Epidermal melanocyte (primary cell): ENCODE measurements around the gene FUT3.

Experiments
- DNase-seq: peaks from one replicate; pipeline ENCODE4 v3.0.0; 2011; ENCODE audit warnings: low spot score; ENCODE audit not compliant: insufficient read length

The FUT3 gene

DNA sequence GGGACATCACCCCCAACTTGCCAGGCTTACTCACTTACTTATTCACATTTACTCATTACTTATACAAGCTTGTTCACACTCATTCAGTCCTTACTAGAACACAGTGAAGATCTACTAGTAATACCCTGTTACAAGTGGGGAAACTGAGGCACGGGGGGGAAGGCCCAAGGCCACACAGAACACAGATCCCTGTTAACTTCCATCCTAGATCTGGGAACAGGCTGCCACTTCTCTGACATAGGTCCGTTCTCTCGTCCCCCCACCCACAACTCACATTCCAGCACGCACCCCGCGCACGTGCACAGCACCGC is 47.9 kb downstream of the FUT3 start:
- DNase-seq, result no peak

DNA sequence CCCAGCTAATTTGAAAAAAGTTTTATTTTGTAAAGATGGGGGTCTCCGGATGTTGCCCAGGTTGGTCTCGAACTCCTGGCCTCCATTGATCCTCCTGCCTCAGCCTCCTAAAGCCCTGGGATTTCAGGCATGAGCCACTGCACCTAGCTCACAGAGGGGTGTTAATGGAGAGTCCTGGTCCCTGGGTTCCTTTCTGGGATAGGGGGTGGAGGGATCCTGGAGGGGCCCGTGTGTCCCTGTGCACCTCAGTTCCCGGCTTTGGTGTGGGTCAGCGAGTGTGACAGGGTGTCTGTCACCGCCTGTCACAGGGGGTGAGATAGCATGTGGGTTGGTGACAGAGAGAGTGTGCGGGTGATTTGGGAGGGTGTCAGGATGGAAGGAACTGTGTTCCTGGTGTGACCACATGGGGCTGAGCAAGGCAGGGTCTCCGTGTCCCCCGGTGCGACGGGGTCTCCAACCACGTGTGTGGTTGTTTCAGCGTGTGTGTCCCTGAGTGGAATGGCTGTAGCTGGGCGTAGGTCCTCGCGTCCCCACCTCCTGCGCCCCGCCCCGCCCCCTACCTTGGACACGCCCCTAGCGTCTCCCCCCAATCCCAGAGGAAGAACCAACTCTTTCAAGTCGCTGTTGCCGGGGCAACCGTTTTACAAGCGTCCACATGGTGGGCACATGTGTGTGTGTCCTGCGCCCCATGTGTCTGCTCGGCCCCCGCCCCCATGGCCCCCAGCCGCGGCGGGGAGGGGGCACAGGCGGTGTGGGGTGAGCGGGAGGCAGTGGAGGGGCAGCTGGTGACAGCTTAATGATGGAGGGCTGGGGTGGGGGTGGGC is 49.2 kb downstream of the FUT3 start:
- no peak for DNase-seq

DNA sequence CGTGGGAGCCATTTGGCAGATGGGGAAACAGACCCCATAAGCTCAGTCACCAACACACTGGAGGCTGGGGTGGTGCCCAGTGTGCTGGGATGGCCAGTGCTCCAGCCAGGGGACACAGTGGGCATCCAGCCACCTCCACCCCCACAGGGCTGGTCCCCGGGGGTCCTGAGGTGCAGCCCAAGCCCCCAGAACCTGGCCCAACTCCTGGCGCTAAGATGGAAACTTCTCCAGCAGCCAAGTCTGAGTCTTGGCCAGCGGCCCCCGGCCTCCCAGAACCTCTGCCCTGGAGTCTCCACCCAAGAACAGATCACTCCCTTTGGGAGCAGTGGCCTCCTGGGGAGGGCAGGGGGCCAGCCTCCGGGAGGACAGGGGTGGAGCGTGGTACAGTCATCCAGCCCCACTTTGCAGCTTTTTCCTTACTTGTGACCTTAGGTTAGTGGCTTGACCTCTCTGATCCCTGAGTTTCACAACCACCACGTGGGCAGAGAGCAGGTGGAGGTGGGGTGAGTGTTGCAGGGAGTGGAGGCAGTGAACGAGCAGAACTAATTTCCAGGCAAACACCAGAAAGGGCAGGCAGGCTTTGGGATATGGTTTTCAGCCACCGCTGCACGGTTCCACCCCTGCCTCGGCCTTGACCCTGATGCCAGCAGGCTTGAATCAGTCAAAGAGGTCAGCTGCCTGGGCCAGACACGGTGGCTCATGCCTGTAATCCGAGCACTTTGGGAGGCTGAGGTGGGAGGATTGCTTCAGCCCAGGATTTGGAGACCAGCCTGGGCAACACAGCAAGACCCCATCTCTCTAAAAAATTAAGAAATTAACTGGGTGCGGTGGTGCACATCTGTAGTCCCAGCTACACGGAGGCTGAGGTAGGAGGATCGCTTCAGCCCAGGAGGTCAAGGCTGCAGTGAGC is 50.6 kb downstream of the FUT3 start:
- no peak for DNase-seq

DNA sequence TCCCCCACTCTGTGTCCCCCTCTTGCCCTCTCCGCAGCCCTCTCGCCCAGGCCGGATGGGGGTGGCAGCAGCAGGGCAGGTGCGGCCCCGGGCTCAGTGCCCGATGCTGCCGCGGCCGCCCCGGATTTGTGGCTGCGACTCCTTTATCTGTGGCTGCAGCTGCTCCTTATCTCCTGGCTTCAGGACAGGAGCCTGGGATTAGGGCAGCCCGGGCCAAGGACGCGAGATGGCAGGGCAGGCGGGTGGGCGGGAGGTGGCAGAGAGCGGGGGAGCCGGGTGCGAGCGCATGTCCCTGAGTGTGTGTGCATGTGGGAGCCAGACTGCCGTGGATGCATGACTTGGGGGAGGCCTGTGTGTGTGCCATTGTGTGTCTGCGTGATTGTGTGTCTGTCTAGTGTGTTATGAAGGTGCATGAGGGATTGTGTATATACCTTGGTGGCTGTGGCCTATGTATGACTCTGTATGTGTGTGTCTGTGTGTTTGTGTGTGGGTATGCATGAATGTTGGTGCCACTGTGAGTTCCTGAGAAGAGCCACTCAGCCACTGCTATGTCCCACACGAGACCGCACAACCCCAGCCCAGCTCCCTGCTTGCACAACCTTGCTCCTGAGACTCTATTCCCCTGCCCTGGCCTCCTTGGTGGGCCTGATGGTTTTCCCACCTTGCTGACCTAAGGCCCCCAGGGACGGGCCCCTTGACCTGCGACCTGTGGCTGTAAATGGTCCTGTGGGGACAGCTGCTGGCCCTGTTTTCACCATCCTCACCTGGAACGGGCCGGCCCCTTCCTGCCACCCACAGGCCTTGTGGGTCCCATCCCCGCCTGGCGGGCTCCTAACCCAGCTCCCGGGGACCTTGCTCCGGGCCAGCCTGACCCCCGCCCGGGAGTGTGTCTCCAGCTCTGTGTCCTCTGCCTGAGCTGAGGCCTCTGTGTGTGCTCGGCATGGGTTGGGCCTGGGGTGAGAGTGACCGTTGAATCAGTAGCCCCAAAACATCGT is 51.7 kb downstream of the FUT3 start:
- no peak for DNase-seq

DNA sequence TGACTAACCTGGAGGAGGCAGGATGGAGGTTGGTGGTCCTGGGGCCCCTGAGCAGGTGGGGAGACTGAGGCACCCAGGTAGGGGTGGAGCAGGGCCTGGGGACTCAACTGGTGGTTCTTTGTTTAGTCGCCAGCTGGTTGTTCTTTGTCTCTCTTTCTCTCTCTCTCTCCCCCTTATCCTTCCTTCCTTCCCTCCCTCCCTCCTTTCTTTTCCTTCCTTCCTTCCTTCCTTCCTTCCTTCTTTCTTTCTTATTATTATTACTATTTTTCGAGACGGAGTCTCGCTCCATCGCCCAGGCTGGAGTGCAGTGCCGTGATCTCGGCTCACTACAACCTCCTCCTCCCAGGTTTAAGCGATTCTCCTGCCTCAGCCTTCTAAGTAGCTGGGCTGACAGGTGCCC is 53.0 kb downstream of the FUT3 start:
- DNase-seq, result no peak

GRCh38 chr19:5795382-5795919 is 55.8 kb downstream of the FUT3 start:
- no peak for DNase-seq

GRCh38 chr19:5793188-5793587 is 58.1 kb downstream of the FUT3 start:
- no peak for DNase-seq
